ENCODE measurements around the gene VDR.

DNA sequence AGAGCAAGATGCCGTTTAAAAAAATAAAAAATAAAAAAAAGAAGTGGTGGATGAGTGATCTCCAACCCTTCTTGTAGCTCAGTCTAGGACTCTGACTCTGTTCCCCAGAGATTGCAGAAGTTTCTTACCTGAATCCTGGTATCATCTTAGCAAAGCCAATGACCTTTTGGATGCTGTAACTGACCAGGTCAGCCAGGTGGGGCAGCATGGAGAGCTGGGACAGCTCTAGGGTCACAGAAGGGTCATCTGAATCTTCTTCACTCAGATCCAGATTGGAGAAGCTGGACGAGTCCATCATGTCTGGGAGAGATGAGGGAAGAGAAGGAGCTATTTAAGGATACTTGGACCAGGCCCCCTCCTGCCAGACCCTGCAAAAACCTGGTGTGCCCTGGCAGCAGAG, 49.3 kb downstream of the VDR start:
- TF ChIP-seq POLR2A (IDR thresholded peaks at IDR 0.05; ENCODE audit: low read length) (no peak), GATA1 (IDR thresholded peaks at IDR 0.05; ENCODE audit: low read depth, low read length) (no peak)

Data from erythroblast (primary cell).